Activated CD4-positive, alpha-beta memory T cell treated with anti-CD3 and anti-CD28 coated beads, Interleukin-2, amount 10 ng/mL, durations not matched to agents 7 days and 5 days (primary cell): ENCODE data around the gene ZNF2. TPM values are rescaled to one million over a fixed set of nuclear protein-coding genes. Genes with fewer than 3 reads are reported as not detected.
A peak's percentile ranks its signal among the peaks of the same experiment; 100 is the strongest.

ENCODE experiments used
- CTCF ChIA-PET: fragments of 350-600 bp; sonication (Branson Sonifier 250); formaldehyde crosslinking; loops from one replicate; lab custom pipeline; 2021; ENCODE audit warnings: antibody characterized with exemption, inconsistent platforms; lab: Charles Lee
- POLR2A ChIA-PET: fragments of 350-600 bp; sonication (Branson Sonifier 250); formaldehyde crosslinking; loops from one replicate; lab custom pipeline; 2021; ENCODE audit warnings: antibody characterized with exemption; lab: Charles Lee
- DNase-seq: peaks from one replicate; pipeline ENCODE4 v3.0.0-alpha.2; 2020
- H3K27ac Mint-ChIP-seq: one replicate; pipeline ENCODE4 v1.8.0; 2021; ENCODE audit warnings: mild to moderate bottlenecking, mixed read lengths
- H3K27me3 Mint-ChIP-seq: one replicate; pipeline ENCODE4 v1.8.0; 2021; ENCODE audit warnings: mixed read lengths
- H3K36me3 Mint-ChIP-seq: one replicate; pipeline ENCODE4 v1.8.0; 2021; ENCODE audit warnings: low read depth, mixed read lengths
- H3K4me1 Mint-ChIP-seq: one replicate; pipeline ENCODE4 v1.8.0; 2021; ENCODE audit warnings: mixed read lengths
- H3K4me3 Mint-ChIP-seq: one replicate; pipeline ENCODE4 v1.8.0; 2021; ENCODE audit warnings: mild to moderate bottlenecking, mixed read lengths
- H3K9me3 Mint-ChIP-seq: one replicate; pipeline ENCODE4 v1.8.0; 2021; ENCODE audit warnings: mixed read lengths
- total RNA-seq, 2 experiments: library from RNA; stranded (reverse); gene quantifications; one replicate each; pipeline ENCODE4 v1.2.3, GENCODE V29; 2021

Gene ZNF2
- total RNA-seq, 2 experiments from 2014 or later = 3.5 to 3.9 TPM

GRCh38 chr2:95208106-95208505, 42.5 kb downstream of the ZNF2 start:
- no peak for DNase-seq
- ChIA-PET CTCF (no interaction called here), POLR2A (no interaction called here)
- H3K4me3 Mint-ChIP-seq = peak overlapping the region; percentile 86
- peaks cover 14% of the 10 kb centered on the region for H3K4me1 Mint-ChIP-seq
- H3K9me3 Mint-ChIP-seq = peaks cover 42% of the 10 kb centered on the region
- H3K27me3 Mint-ChIP-seq = no peaks in the 10 kb centered on the region
- H3K36me3 Mint-ChIP-seq = peaks cover 42% of the 10 kb centered on the region
- no peak overlapping the region for H3K27ac Mint-ChIP-seq

GRCh38 chr2:95215018-95215612, 49.5 kb downstream of the ZNF2 start:
- Mint-ChIP-seq H3K4me1 (no peaks in the 10 kb centered on the region), H3K27me3 (no peaks in the 10 kb centered on the region), H3K9me3 (peaks cover 83% of the 10 kb centered on the region), H3K36me3 (peaks cover 72% of the 10 kb centered on the region), H3K4me3 (no peak overlapping the region), H3K27ac (no peak overlapping the region)
- ChIA-PET CTCF (no interaction called here), POLR2A (no interaction called here)
- DNase-seq = no peak

GRCh38 chr2:95220449-95220848, 54.8 kb downstream of the ZNF2 start:
- no peak for DNase-seq
- peaks cover 25% of the 10 kb centered on the region for H3K36me3 Mint-ChIP-seq
- POLR2A ChIA-PET = no interaction called here
- H3K4me3 Mint-ChIP-seq = no peak overlapping the region
- H3K4me1 Mint-ChIP-seq = no peaks in the 10 kb centered on the region
- CTCF ChIA-PET = interaction anchor here (0.6 kb wide), 1 partner anchor 26 kb away, joined by 3 read pairs; no protein-coding TSS in a partner anchor
- H3K9me3 Mint-ChIP-seq = peaks cover 56% of the 10 kb centered on the region
- H3K27ac Mint-ChIP-seq = no peak overlapping the region
- H3K27me3 Mint-ChIP-seq = no peaks in the 10 kb centered on the region

GRCh38 chr2:95225658-95226057, 60.0 kb downstream of the ZNF2 start:
- no peaks in the 10 kb centered on the region for H3K4me1 Mint-ChIP-seq
- CTCF ChIA-PET = no interaction called here
- no peak overlapping the region for H3K27ac Mint-ChIP-seq

GRCh38 chr2:95231723-95232122, 66.1 kb downstream of the ZNF2 start:
- Mint-ChIP-seq H3K4me3 (no peak overlapping the region), H3K9me3 (peaks cover 13% of the 10 kb centered on the region), H3K27ac (no peak overlapping the region), H3K4me1 (no peaks in the 10 kb centered on the region), H3K27me3 (peaks cover 2% of the 10 kb centered on the region), H3K36me3 (no peaks in the 10 kb centered on the region)
- DNase-seq = peak; percentile 20
- ChIA-PET POLR2A (no interaction called here), CTCF (interaction anchor here (1.0 to 1.9 kb wide), 4 partner anchors 9 to 153 kb away, joined by 3 to 6 read pairs (median 4); no protein-coding TSS in a partner anchor)

More at GRCh38 chr2:95225658-95226057, 60.0 kb downstream of the ZNF2 start:
- Mint-ChIP-seq H3K9me3 (peaks cover 21% of the 10 kb centered on the region), H3K4me3 (no peak overlapping the region), H3K27me3 (peaks cover 2% of the 10 kb centered on the region), H3K36me3 (no peaks in the 10 kb centered on the region)
- POLR2A ChIA-PET = interaction anchor here (1.0 kb wide), 1 partner anchor 12 kb away, joined by 3 read pairs; no protein-coding TSS in a partner anchor
- DNase-seq = no peak

- Mint-ChIP-seq H3K36me3 (no peaks in the 10 kb centered on the region), H3K9me3 (peaks cover 13% of the 10 kb centered on the region), H3K4me3 (no peak overlapping the region), H3K4me1 (no peaks in the 10 kb centered on the region), H3K27ac (no peak overlapping the region), H3K27me3 (peaks cover 2% of the 10 kb centered on the region)
- POLR2A ChIA-PET = no interaction called here
- DNase-seq = no peak
- CTCF ChIA-PET = interaction anchor here (1.2 to 1.9 kb wide), 3 partner anchors 10 to 153 kb away, joined by 3 to 6 read pairs (median 3); no protein-coding TSS in a partner anchor
Measured at GRCh38 chr2:95232232-95232631, 66.6 kb downstream of the ZNF2 start.

Other genes starting within 250 kb of the ZNF2 start
- 100 to 1,000 TPM; 202 to 210 TPM for gene MAL, start 140.1 kb upstream of the ZNF2 start, total RNA-seq
- gene MRPS5, start 44.0 kb upstream of the ZNF2 start, total RNA-seq = 10 to 100 TPM; 66.3 to 68.2 TPM
- 10 to 100 TPM; 12.9 to 13.4 TPM for gene ZNF514, start 6.0 kb upstream of the ZNF2 start, total RNA-seq
- 1 to 10 TPM; 3.0 to 3.2 TPM for gene ZNF892, start 41.7 kb downstream of the ZNF2 start, total RNA-seq
- gene PROM2, start 108.6 kb downstream of the ZNF2 start, total RNA-seq = under 1 TPM; 0.15 to 0.18 TPM
- gene KCNIP3, start 131.5 kb downstream of the ZNF2 start, total RNA-seq = not detected
- 10 to 100 TPM; 35.8 to 37.3 TPM for gene FAHD2A, start 236.9 kb downstream of the ZNF2 start, total RNA-seq